ENCODE results near the gene PNPLA7. TPM values are rescaled to one million over a fixed set of nuclear protein-coding genes. Genes with fewer than 3 reads are reported as not detected.
"Not testable (repeated sequence)": the region's sequence is repeated elsewhere in the genome, so short reads cannot be mapped to it uniquely, and the experiment has no call there.

PNPLA7 gene
- total RNA-seq, 1 experiment from 2014 or later: 0.29 TPM

- DNase-seq (ENCODE audit: low read depth, low spot score): no peak
- in situ Hi-C loops (cut with HindIII; ENCODE audit: low pct_unique_long_range_greater_than_20kb, low sequenced_read_pairs): no loop called here
Observed at GRCh38 chr9:137478613-137478961, 71.6 kb downstream of the PNPLA7 start.

GRCh38 chr9:137477778-137478612, 72.2 kb downstream of the PNPLA7 start:
- no peak for DNase-seq (ENCODE audit: low read depth, low spot score)
- in situ Hi-C loops (cut with HindIII; ENCODE audit: low pct_unique_long_range_greater_than_20kb, low sequenced_read_pairs): no loop called here

GRCh38 chr9:137476856-137477255, 73.3 kb downstream of the PNPLA7 start:
- in situ Hi-C loops (cut with HindIII; ENCODE audit: low pct_unique_long_range_greater_than_20kb, low sequenced_read_pairs): no loop called here
- DNase-seq (ENCODE audit: low read depth, low spot score): no peak

- no peak for DNase-seq (ENCODE audit: low read depth, low spot score)
- in situ Hi-C loops (cut with HindIII; ENCODE audit: low pct_unique_long_range_greater_than_20kb, low sequenced_read_pairs): no loop called here
Observed at GRCh38 chr9:137475666-137476065, 74.5 kb downstream of the PNPLA7 start.

- no peak for DNase-seq (ENCODE audit: low read depth, low spot score)
- in situ Hi-C loops (cut with HindIII; ENCODE audit: low pct_unique_long_range_greater_than_20kb, low sequenced_read_pairs): no loop called here
Observed at GRCh38 chr9:137474271-137474670, 75.9 kb downstream of the PNPLA7 start.

- in situ Hi-C loops (cut with HindIII; ENCODE audit: low pct_unique_long_range_greater_than_20kb, low sequenced_read_pairs): no loop called here
- no peak for DNase-seq (ENCODE audit: low read depth, low spot score)
Observed at GRCh38 chr9:137470785-137471184, 79.4 kb downstream of the PNPLA7 start.

GRCh38 chr9:137467896-137468295, 82.3 kb downstream of the PNPLA7 start:
- in situ Hi-C loops (cut with HindIII; ENCODE audit: low pct_unique_long_range_greater_than_20kb, low sequenced_read_pairs): no loop called here

GRCh38 chr9:137467161-137467581, 83.0 kb downstream of the PNPLA7 start:
- in situ Hi-C loops (cut with HindIII; ENCODE audit: low pct_unique_long_range_greater_than_20kb, low sequenced_read_pairs): no loop called here
- no peak for DNase-seq (ENCODE audit: low read depth, low spot score)

More at GRCh38 chr9:137467896-137468295, 82.3 kb downstream of the PNPLA7 start:
- DNase-seq (ENCODE audit: low read depth, low spot score): no peak

GRCh38 chr9:137466389-137467085, 83.7 kb downstream of the PNPLA7 start:
- in situ Hi-C loops (cut with HindIII; ENCODE audit: low pct_unique_long_range_greater_than_20kb, low sequenced_read_pairs); DNase-seq (ENCODE audit: low read depth, low spot score): not testable (repeated sequence)

- DNase-seq (ENCODE audit: low read depth, low spot score): no peak
- in situ Hi-C loops (cut with HindIII; ENCODE audit: low pct_unique_long_range_greater_than_20kb, low sequenced_read_pairs): no loop called here
Observed at GRCh38 chr9:137465720-137466388, 84.3 kb downstream of the PNPLA7 start.

GRCh38 chr9:137465000-137465719, 85.0 kb downstream of the PNPLA7 start:
- in situ Hi-C loops (cut with HindIII; ENCODE audit: low pct_unique_long_range_greater_than_20kb, low sequenced_read_pairs): no loop called here
- DNase-seq (ENCODE audit: low read depth, low spot score): no peak

GRCh38 chr9:137464291-137464999, 85.8 kb downstream of the PNPLA7 start:
- in situ Hi-C loops (cut with HindIII; ENCODE audit: low pct_unique_long_range_greater_than_20kb, low sequenced_read_pairs): no loop called here
- DNase-seq (ENCODE audit: low read depth, low spot score): no peak

- DNase-seq (ENCODE audit: low read depth, low spot score): no peak
- in situ Hi-C loops (cut with HindIII; ENCODE audit: low pct_unique_long_range_greater_than_20kb, low sequenced_read_pairs): no loop called here
Observed at GRCh38 chr9:137463931-137464290, 86.3 kb downstream of the PNPLA7 start.

GRCh38 chr9:137462986-137463930, 86.9 kb downstream of the PNPLA7 start:
- DNase-seq (ENCODE audit: low read depth, low spot score): no peak
- in situ Hi-C loops (cut with HindIII; ENCODE audit: low pct_unique_long_range_greater_than_20kb, low sequenced_read_pairs): no loop called here

GRCh38 chr9:137462396-137462985, 87.7 kb downstream of the PNPLA7 start:
- no peak for DNase-seq (ENCODE audit: low read depth, low spot score)
- in situ Hi-C loops (cut with HindIII; ENCODE audit: low pct_unique_long_range_greater_than_20kb, low sequenced_read_pairs): no loop called here
